ENCODE data around the gene NAPEPLD.
"Not testable (repeated sequence)": the region's sequence is repeated elsewhere in the genome, so short reads cannot be mapped to it uniquely, and the experiment has no call there.

NAPEPLD gene

GRCh38 chr7:103068414-103069403 lies 80.2 kb downstream of the NAPEPLD start:
- DNase-seq (ENCODE audit: low read depth), result no peak

- DNase-seq (ENCODE audit: low read depth), result no peak
Observed at GRCh38 chr7:103065667-103066066, 83.2 kb downstream of the NAPEPLD start.

- no peak for DNase-seq (ENCODE audit: low read depth)
Observed at GRCh38 chr7:103063895-103064294, 85.0 kb downstream of the NAPEPLD start.

GRCh38 chr7:103059471-103059870 lies 89.4 kb downstream of the NAPEPLD start:
- no peak for DNase-seq (ENCODE audit: low read depth)

- DNase-seq (ENCODE audit: low read depth), result no peak
Observed at GRCh38 chr7:103058122-103058521, 90.8 kb downstream of the NAPEPLD start.

GRCh38 chr7:103056006-103056405 lies 92.9 kb downstream of the NAPEPLD start:
- not testable (repeated sequence) for DNase-seq (ENCODE audit: low read depth)

- DNase-seq (ENCODE audit: low read depth), result no peak
Observed at GRCh38 chr7:103051519-103051918, 97.4 kb downstream of the NAPEPLD start.

All from stimulated activated CD8-positive, alpha-beta memory T cell treated with anti-CD3 and anti-CD28 coated beads, Interleukin-15, amount 100 ng/mL, for 1 hour (primary cell).